Keratinocyte (primary cell): Measurements from ENCODE around the gene MBNL2. TPM values are rescaled to one million over a fixed set of nuclear protein-coding genes. Genes with fewer than 3 reads are reported as not detected.

Experiments
- DNase-seq: peaks from one replicate; pipeline ENCODE4 v3.0.0-alpha.2; 2011; ENCODE audit warnings: low read depth, missing footprints, low spot score
- FAIRE-seq: peaks from 2 replicates; lab custom pipeline; 2011; peaks lifted over from hg19 to GRCh38; lab: Jason Lieb, UNC
- H2AFZ ChIP-seq: 2 replicates; pipeline ENCODE4 v1.6.0; 2012; ENCODE audit warnings: low read length, control low read depth, inconsistent platforms; ENCODE audit not compliant: control insufficient read depth
- H3K27ac ChIP-seq: 2 replicates; pipeline ENCODE4 v1.5.1; 2011; ENCODE audit warnings: low read length; ENCODE audit not compliant: control insufficient read depth, insufficient read depth
- H3K27me3 ChIP-seq: 3 replicates; pipeline ENCODE4 v1.6.0; 2011; ENCODE audit warnings: low read length; ENCODE audit not compliant: control insufficient read depth, insufficient read depth; ENCODE audit errors: extremely low read depth
- H3K36me3 ChIP-seq, 2 experiments: 2 replicates in 1 of 2; 3 replicates in 1 of 2; pipeline ENCODE4 v1.5.1; 2011; ENCODE audit warnings: low read length in 2 of 2, mild to moderate bottlenecking in 1 of 2; ENCODE audit not compliant: control insufficient read depth in 2 of 2, insufficient read depth in 2 of 2; ENCODE audit errors: extremely low read depth in 1 of 2
- H3K4me1 ChIP-seq: 3 replicates; pipeline ENCODE4 v1.5.1; 2011; ENCODE audit warnings: low read length; ENCODE audit not compliant: control insufficient read depth, insufficient read depth; ENCODE audit errors: extremely low read depth
- H3K4me2 ChIP-seq: 3 replicates; pipeline ENCODE4 v1.6.0; 2011; ENCODE audit warnings: low read depth, low read length; ENCODE audit not compliant: control insufficient read depth, insufficient read depth; ENCODE audit errors: extremely low read depth
- H3K4me3 ChIP-seq, 3 experiments: fragments of 200-600 bp in 1 of 3; sonication (generic) in 1 of 3; 2 replicates in 2 of 3; 3 replicates in 1 of 3; pipeline ENCODE4 v1.5.1; 2011 to 2016; ENCODE audit warnings: low read length in 3 of 3, mild to moderate bottlenecking in 3 of 3, control low read depth in 2 of 3, inconsistent platforms in 1 of 3, low read depth in 1 of 3, mixed read lengths in 1 of 3, mixed run types in 1 of 3, moderate library complexity in 1 of 3; ENCODE audit not compliant: control insufficient read depth in 2 of 3, insufficient read depth in 2 of 3; ENCODE audit errors: extremely low read depth in 1 of 3
- H3K79me2 ChIP-seq: 2 replicates; pipeline ENCODE4 v1.6.0; 2012; ENCODE audit warnings: low read length; ENCODE audit not compliant: control insufficient read depth, insufficient read depth
- H3K9ac ChIP-seq: 3 replicates; pipeline ENCODE4 v1.6.0; 2011; ENCODE audit warnings: low read length; ENCODE audit not compliant: control insufficient read depth, insufficient read depth; ENCODE audit errors: extremely low read depth
- H3K9me1 ChIP-seq: 3 replicates; pipeline ENCODE4 v1.6.0; 2011; ENCODE audit warnings: low read length; ENCODE audit not compliant: control insufficient read depth, insufficient read depth; ENCODE audit errors: extremely low read depth
- H3K9me3 ChIP-seq: 2 replicates; pipeline ENCODE4 v1.5.1; 2012; ENCODE audit warnings: low read depth, low read length; ENCODE audit not compliant: control insufficient read depth
- H4K20me1 ChIP-seq: 3 replicates; pipeline ENCODE4 v1.6.0; 2011; ENCODE audit warnings: low read length; ENCODE audit not compliant: control insufficient read depth, insufficient read depth; ENCODE audit errors: extremely low read depth
- CTCF ChIP-seq, 3 experiments: IDR thresholded peaks in 1 of 3; conservative IDR thresholded peaks in 1 of 3; optimal IDR thresholded peaks in 1 of 3; 2 replicates in 2 of 3; 3 replicates in 1 of 3; pipeline versions ENCODE3 to v1.5.1; 2011; ENCODE audit warnings: low read length in 3 of 3, mild to moderate bottlenecking in 3 of 3, moderate library complexity in 2 of 3, control low read depth in 1 of 3, inconsistent platforms in 1 of 3; ENCODE audit not compliant: insufficient read depth in 2 of 3; ENCODE audit errors: extremely low read depth in 1 of 3
- EZH2 ChIP-seq: IDR thresholded peaks from one replicate; pipeline ENCODE4 v1.6.1; 2012; ENCODE audit warnings: inconsistent platforms, mild to moderate bottlenecking, low read length, moderate library complexity
- dilution Hi-C: fragments of 300-500 bp; cut with MboI; formaldehyde crosslinking; loops from one replicate; pipeline ENCODE4 v1.7.0; 2020; ENCODE audit warnings: low sequenced_read_pairs; ENCODE audit not compliant: extremely low pct_ligation_motif_present
- polyA plus RNA-seq, 5 experiments: library from polyadenylated mRNA; depleted of rRNA in 3 of 5; stranded (reverse) in 3 of 5; stranded (forward) in 1 of 5; unstranded in 1 of 5; fragments of >200 nt; gene quantifications; 1 replicate in 1 of 5; 2 replicates in 3 of 5; 3 replicates in 1 of 5; pipeline versions ENCODE4 v1.2.1 to v1.2.3, GENCODE V29; 2011 to 2012; ENCODE audit warnings: missing spikeins in 2 of 5, low read depth in 1 of 5, low replicate concordance in 1 of 5

MBNL2 gene
- polyA plus RNA-seq, 1 donor (not counting 4 experiments of a cell fraction or from before 2014, with no cell fraction given), result 28.4 TPM

GRCh38 chr13:97240788-97241734, 18.9 kb downstream of the MBNL2 start:
- Histone ChIP-seq H4K20me1 (no peaks in the 10 kb centered on the region), H3K9me1 (no peaks in the 10 kb centered on the region), H3K27ac (no peak overlapping the region), H3K36me3 (peaks cover 2 to 6% of the 10 kb centered on the region in 2 experiments), H3K4me1 (no peaks in the 10 kb centered on the region), H3K9me3 (no peaks in the 10 kb centered on the region), H3K4me2 (no peak overlapping the region), H3K79me2 (peaks cover 55% of the 10 kb centered on the region), H3K9ac (no peak overlapping the region), H2AFZ (no peak overlapping the region), H3K4me3 (no peak overlapping the region), H3K27me3 (no peaks in the 10 kb centered on the region)
- dilution Hi-C loops, result no loop called here
- TF ChIP-seq EZH2 (no peak), CTCF (optimal IDR thresholded peaks at IDR 0.05 in 1 of 3, IDR thresholded peaks at IDR 0.05 in 1 of 3, conservative IDR thresholded peaks at IDR 0.05 in 1 of 3; ENCODE audit: extremely low read depth in 1 of 3, insufficient read depth in 2 of 3, low read length in 3 of 3) (no peak)
- FAIRE-seq, result peak; percentile 41
- no peak for DNase-seq

- no peaks in the 10 kb centered on the region for H3K27me3 ChIP-seq
- TF ChIP-seq EZH2 (no peak), CTCF (optimal IDR thresholded peaks at IDR 0.05 in 1 of 3, IDR thresholded peaks at IDR 0.05 in 1 of 3, conservative IDR thresholded peaks at IDR 0.05 in 1 of 3; ENCODE audit: extremely low read depth in 1 of 3, insufficient read depth in 2 of 3, low read length in 3 of 3) (no peak)
- no peak for FAIRE-seq
- H3K79me2 ChIP-seq, result peaks cover 50% of the 10 kb centered on the region
- DNase-seq, result no peak
- no peak overlapping the region for H3K4me3 ChIP-seq
- H2AFZ ChIP-seq, result no peak overlapping the region
- no peak overlapping the region for H3K27ac ChIP-seq
- no peak overlapping the region for H3K4me2 ChIP-seq
- H3K9ac ChIP-seq, result no peak overlapping the region
- H3K9me3 ChIP-seq, result no peaks in the 10 kb centered on the region
- no peaks in the 10 kb centered on the region for H4K20me1 ChIP-seq
- peaks cover 2 to 6% of the 10 kb centered on the region in 2 experiments for H3K36me3 ChIP-seq
- dilution Hi-C loops, result no loop called here
- H3K4me1 ChIP-seq, result no peaks in the 10 kb centered on the region
- no peaks in the 10 kb centered on the region for H3K9me1 ChIP-seq
Observed at GRCh38 chr13:97241761-97242160, 19.6 kb downstream of the MBNL2 start.
